Stomach (tissue), 9 donors: ENCODE measurements around the gene CLEC6A. TPM values are rescaled to one million over a fixed set of nuclear protein-coding genes. Genes with fewer than 3 reads are reported as not detected.

ENCODE experiments used
- DNase-seq, 2 donors: peaks; one replicate each; pipeline versions ENCODE4 v3.0.0 to v3.0.0-alpha.2; 2013 to 2019
- H3K27ac ChIP-seq, 5 donors: fragments of 200-600 bp in 4 of 5; sonication (generic) in 4 of 5; one replicate each; pipeline ENCODE4 v1.5.1; 2013 to 2019; ENCODE audit warnings: mild to moderate bottlenecking in 1 of 5, moderate library complexity in 1 of 5
- H3K27me3 ChIP-seq, 3 donors: fragments of 200-600 bp; sonication (generic); one replicate each; pipeline ENCODE4 v1.5.1; 2017 to 2019; ENCODE audit warnings: mixed run types in 1 of 3
- H3K36me3 ChIP-seq, 4 donors: fragments of 200-600 bp; sonication (generic); 1 replicate in 3 of 4; 2 replicates in 1 of 4; pipeline ENCODE4 v1.5.1; 2016 to 2019
- H3K4me1 ChIP-seq, 4 donors: fragments of 200-600 bp; sonication (generic); one replicate each; pipeline ENCODE4 v1.5.1; 2016 to 2019
- H3K4me3 ChIP-seq, 4 donors: fragments of 200-600 bp; sonication (generic) in 3 of 4; one replicate each; pipeline ENCODE4 v1.5.1; 2016 to 2019; ENCODE audit warnings: mild to moderate bottlenecking in 1 of 4
- H3K9me3 ChIP-seq, 4 donors: fragments of 200-600 bp; sonication (generic); one replicate each; pipeline ENCODE4 v1.5.1; 2016 to 2019
- EP300 ChIP-seq: sonication (generic); formaldehyde crosslinking; IDR thresholded peaks from one replicate; pipeline ENCODE4 v1.6.1; 2017; ENCODE audit warnings: antibody characterized with exemption
- POLR2A ChIP-seq, 4 donors: fragments of 450-650 bp; IDR thresholded peaks; one replicate each; pipeline ENCODE4 v1.6.1; 2016; ENCODE audit warnings: antibody characterized with exemption in 4 of 4, control low read depth in 2 of 4, mild to moderate bottlenecking in 1 of 4, moderate library complexity in 1 of 4
- POLR2AphosphoS5 ChIP-seq, 3 donors: sonication (generic); formaldehyde crosslinking; IDR thresholded peaks; one replicate each; pipeline ENCODE4 v1.6.1; 2016; ENCODE audit warnings: antibody characterized with exemption in 3 of 3
- WGBS, 5 donors: extraction: QIAGEN DNeasy Blood & Tissue Kit in 3 of 5; methylation state at CpG; one replicate each; pipeline versions ENCODE4 v1.1.5 to v1.1.7; 2013 to 2018; 5-methylcytosine and 5-hydroxymethylcytosine counted together
- intact Hi-C: fragments of 100-400 bp; cut with DNase I; formaldehyde crosslinking; loops from one replicate; pipeline ENCODE4 v1.15.1; 2023; ENCODE audit warnings: low total_unique reads
- polyA plus RNA-seq, 3 donors: library from polyadenylated mRNA; stranded (reverse); fragments of 200-250 nt; gene quantifications; one replicate each; pipeline ENCODE4 v1.2.3, GENCODE V29; 2013
- total RNA-seq, 5 donors: library from RNA; depleted of rRNA; stranded (reverse); fragments of >200 nt; gene quantifications; one replicate each; pipeline versions ENCODE4 v1.1.0 to v1.2.3, GENCODE V29; 2014 to 2016
- TF ChIP-seq, protein P1 (sequence below), 7 experiments: fragments of 450-650 bp in 4 of 7; fragments of 200-600 bp in 3 of 7; sonication (generic) in 3 of 7; IDR thresholded peaks; one replicate each; pipeline ENCODE4 v1.5.1; 2016 to 2019; ENCODE audit warnings: antibody characterized with exemption in 7 of 7, control low read depth in 2 of 7, mild to moderate bottlenecking in 1 of 7
- donor health status: healthy with polysubstance abuse.
- donor health status: Bipolar disorder and iron deficiency.
- donor health status: healthy.

CLEC6A gene
- total and polyA plus RNA-seq, 8 donors, result not detected

GRCh38 chr12:8453796-8454195 is 2.0 kb upstream of the CLEC6A start:
- no peak for TF ChIP-seq POLR2AphosphoS5 (IDR thresholded peaks at IDR 0.05)
- no peak for TF ChIP-seq POLR2A (IDR thresholded peaks at IDR 0.05)
- TF ChIP-seq EP300, result no peak
- TF ChIP-seq, protein P1, sequence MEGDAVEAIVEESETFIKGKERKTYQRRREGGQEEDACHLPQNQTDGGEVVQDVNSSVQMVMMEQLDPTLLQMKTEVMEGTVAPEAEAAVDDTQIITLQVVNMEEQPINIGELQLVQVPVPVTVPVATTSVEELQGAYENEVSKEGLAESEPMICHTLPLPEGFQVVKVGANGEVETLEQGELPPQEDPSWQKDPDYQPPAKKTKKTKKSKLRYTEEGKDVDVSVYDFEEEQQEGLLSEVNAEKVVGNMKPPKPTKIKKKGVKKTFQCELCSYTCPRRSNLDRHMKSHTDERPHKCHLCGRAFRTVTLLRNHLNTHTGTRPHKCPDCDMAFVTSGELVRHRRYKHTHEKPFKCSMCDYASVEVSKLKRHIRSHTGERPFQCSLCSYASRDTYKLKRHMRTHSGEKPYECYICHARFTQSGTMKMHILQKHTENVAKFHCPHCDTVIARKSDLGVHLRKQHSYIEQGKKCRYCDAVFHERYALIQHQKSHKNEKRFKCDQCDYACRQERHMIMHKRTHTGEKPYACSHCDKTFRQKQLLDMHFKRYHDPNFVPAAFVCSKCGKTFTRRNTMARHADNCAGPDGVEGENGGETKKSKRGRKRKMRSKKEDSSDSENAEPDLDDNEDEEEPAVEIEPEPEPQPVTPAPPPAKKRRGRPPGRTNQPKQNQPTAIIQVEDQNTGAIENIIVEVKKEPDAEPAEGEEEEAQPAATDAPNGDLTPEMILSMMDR (IDR thresholded peaks at IDR 0.05), result no peak
- Histone ChIP-seq H3K27me3 (no peaks in the 10 kb centered on the region), H3K9me3 (no peaks in the 10 kb centered on the region), H3K36me3 (no peaks in the 10 kb centered on the region), H3K27ac (peak overlapping the region in 1 of 5 donors; percentile 49), H3K4me3 (no peak overlapping the region), H3K4me1 (no peaks in the 10 kb centered on the region)
- DNase-seq, result no peak
- intact Hi-C loops, result no loop called here
- 53 to 75% (median 65%) methylated on average over 1 of the region's 1 CpG for WGBS, 5 donors

DNA sequence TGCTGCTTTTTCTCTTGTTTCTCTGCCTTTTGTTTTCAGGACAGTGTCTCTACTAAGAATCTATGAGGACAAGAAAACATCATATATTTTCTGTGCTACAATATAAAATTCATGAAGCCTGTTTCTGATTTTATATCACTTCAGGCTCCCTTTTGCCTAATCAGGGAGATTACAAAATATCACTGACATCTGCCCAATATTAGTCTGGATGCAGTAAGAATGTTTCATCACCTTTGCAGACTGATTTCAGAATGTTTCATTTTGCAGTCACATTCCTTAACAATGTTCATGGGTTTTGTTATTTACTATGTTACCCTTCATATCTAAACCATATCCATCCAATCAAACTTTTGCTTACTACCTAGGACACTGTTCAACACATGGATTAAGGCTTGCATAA is 491 bp upstream of the CLEC6A start:
- no peak for DNase-seq
- Histone ChIP-seq H3K36me3 (no peaks in the 10 kb centered on the region), H3K4me3 (no peak overlapping the region), H3K27ac (no peak overlapping the region), H3K27me3 (no peaks in the 10 kb centered on the region), H3K4me1 (no peaks in the 10 kb centered on the region), H3K9me3 (no peaks in the 10 kb centered on the region)
- intact Hi-C loops, result no loop called here
- TF ChIP-seq EP300 (no peak), POLR2A (IDR thresholded peaks at IDR 0.05) (no peak), POLR2AphosphoS5 (IDR thresholded peaks at IDR 0.05) (no peak)
- TF ChIP-seq, protein P1 (IDR thresholded peaks at IDR 0.05), result no peak

GRCh38 chr12:8461426-8461825 is 5.7 kb downstream of the CLEC6A start:
- H3K4me1 ChIP-seq, result no peaks in the 10 kb centered on the region
- no peak for TF ChIP-seq EP300
- TF ChIP-seq POLR2AphosphoS5 (IDR thresholded peaks at IDR 0.05), result no peak
- no peak for TF ChIP-seq POLR2A (IDR thresholded peaks at IDR 0.05)
- TF ChIP-seq, protein P1 (IDR thresholded peaks at IDR 0.05), result no peak
- no peaks in the 10 kb centered on the region for H3K9me3 ChIP-seq
- no peak overlapping the region for H3K27ac ChIP-seq
- H3K4me3 ChIP-seq, result no peak overlapping the region
- no peaks in the 10 kb centered on the region for H3K27me3 ChIP-seq
- DNase-seq, result no peak
- H3K36me3 ChIP-seq, result no peaks in the 10 kb centered on the region
- intact Hi-C loops, result no loop called here
- WGBS, 5 donors, result 71 to 79% (median 73%) methylated on average over 2 of the region's 2 CpGs

DNA sequence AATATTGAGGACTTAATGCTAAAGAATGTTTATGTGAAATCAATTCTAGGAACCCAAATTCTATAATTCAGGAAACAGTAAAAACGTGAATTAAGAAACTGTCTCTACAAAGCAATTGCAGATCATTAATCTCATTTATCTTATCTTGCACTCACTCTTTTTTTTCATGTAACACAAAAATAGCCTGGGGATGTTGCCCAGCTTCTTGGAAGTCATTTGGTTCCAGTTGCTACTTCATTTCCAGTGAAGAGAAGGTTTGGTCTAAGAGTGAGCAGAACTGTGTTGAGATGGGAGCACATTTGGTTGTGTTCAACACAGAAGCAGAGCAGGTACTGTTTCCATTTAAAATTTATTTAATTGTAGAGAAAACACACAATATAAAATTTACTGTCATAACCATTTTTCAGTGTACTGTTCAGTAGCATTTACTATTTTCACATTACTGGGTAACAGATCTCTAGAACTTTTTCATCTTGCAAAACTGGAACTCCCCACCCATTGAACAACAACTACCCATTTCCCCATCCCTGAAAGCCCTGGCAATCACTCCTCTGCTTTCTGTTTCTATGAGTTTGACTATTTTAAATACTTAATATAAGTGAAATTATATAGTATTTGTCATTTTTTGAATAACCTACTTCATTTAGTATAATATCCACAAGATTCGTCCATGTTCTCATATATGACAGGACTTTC is 9.7 kb downstream of the CLEC6A start:
- no peaks in the 10 kb centered on the region for H3K27me3 ChIP-seq
- H3K4me1 ChIP-seq, result no peaks in the 10 kb centered on the region
- H3K4me3 ChIP-seq, result no peak overlapping the region
- no peak overlapping the region for H3K27ac ChIP-seq
- 0 to 1% (median 0%) methylated on average over 2 of the region's 2 CpGs for WGBS, 5 donors
- no peak for DNase-seq
- intact Hi-C loops, result no loop called here
- H3K9me3 ChIP-seq, result peaks cover 0 to 8% (median 0%) of the 10 kb centered on the region in 4 donors
- no peaks in the 10 kb centered on the region for H3K36me3 ChIP-seq
- TF ChIP-seq, protein P1 (IDR thresholded peaks at IDR 0.05), result no peak
- TF ChIP-seq POLR2AphosphoS5 (IDR thresholded peaks at IDR 0.05), result no peak
- no peak for TF ChIP-seq EP300
- no peak for TF ChIP-seq POLR2A (IDR thresholded peaks at IDR 0.05)
